Measurements from ENCODE around the gene COQ8A.
"Not testable (repeated sequence)": the region's sequence is repeated elsewhere in the genome, so short reads cannot be mapped to it uniquely, and the experiment has no call there.

The COQ8A gene

DNA sequence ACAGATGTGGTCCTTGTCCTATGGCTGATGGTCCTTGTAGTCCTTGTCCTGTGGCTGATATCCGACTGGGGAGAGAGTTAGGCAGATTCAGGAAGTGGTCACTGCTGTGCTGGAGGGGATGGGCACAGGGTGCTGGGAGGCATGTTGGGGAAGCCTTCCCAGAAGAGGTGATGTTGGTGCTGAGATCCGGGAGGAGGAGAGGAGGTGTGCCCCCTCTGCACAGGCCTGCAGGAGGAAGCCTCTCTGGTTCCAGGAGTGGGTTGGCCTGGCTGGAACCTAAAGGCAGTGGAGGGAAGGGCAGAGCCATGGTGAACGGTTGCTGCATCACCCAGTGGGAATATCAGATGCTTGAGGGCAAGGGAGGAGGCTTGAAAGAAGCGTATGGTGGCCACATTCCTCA, 14.7 kb downstream of the COQ8A start:
- Histone ChIP-seq H3K4me3 (replicated peaks; ENCODE audit: insufficient read depth, low read length) (no peak overlapping the region), H3K27ac (replicated peaks) (no peak overlapping the region), H3K27me3 (ENCODE audit: insufficient read depth, poor library complexity, severe bottlenecking) (no peaks in the 10 kb centered on the region)
- no peak for DNase-seq (ENCODE audit: low read depth in 1 of 2, low spot score in 1 of 2)
- no peak for TF ChIP-seq CTCF (IDR thresholded peaks at IDR 0.05; ENCODE audit: insufficient read depth, low read length)
- no peak for TF ChIP-seq REST (IDR thresholded peaks at IDR 0.05; ENCODE audit: insufficient replicate concordance, low read depth)
- TF ChIP-seq SPI1 (IDR thresholded peaks at IDR 0.05; ENCODE audit: borderline replicate concordance, low read depth) = no peak
- TF ChIP-seq GABPA (IDR thresholded peaks at IDR 0.05; ENCODE audit: low read depth) = no peak
- no peak for TF ChIP-seq POLR2AphosphoS5 (IDR thresholded peaks at IDR 0.05; ENCODE audit: low read depth)

DNA sequence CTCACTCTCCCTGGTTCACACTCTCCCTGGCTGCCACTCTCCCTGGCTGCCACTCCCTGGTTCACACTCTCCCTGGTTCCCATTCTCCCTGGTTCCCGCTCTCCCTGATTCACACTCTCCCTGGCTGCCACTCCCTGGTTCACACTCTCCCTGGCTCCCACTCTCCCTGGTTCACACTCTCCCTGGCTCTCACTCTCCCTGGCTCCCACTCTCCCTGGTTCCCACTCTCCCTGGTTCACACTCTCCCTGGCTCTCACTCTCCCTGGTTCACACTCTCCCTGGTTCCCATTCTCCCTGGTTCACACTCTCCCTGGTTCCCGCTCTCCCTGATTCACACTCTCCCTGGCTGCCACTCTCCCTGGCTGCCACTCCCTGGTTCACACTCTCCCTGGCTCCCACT, 15.8 kb downstream of the COQ8A start:
- DNase-seq (ENCODE audit: low read depth in 1 of 2, low spot score in 1 of 2); H3K27ac ChIP-seq (replicated peaks); H3K27me3 ChIP-seq (ENCODE audit: insufficient read depth, poor library complexity, severe bottlenecking); H3K4me3 ChIP-seq (replicated peaks; ENCODE audit: insufficient read depth, low read length): not testable (repeated sequence)

- H3K4me3 ChIP-seq (replicated peaks; ENCODE audit: insufficient read depth, low read length) = no peak overlapping the region
- no peaks in the 10 kb centered on the region for H3K27me3 ChIP-seq (ENCODE audit: insufficient read depth, poor library complexity, severe bottlenecking)
- no peak overlapping the region for H3K27ac ChIP-seq (replicated peaks)
- DNase-seq (ENCODE audit: low read depth in 1 of 2, low spot score in 1 of 2) = no peak
- TF ChIP-seq CTCF (IDR thresholded peaks at IDR 0.05; ENCODE audit: insufficient read depth, low read length) = no peak
Measured at GRCh38 chr1:226956942-226957713, 17.0 kb downstream of the COQ8A start.

DNA sequence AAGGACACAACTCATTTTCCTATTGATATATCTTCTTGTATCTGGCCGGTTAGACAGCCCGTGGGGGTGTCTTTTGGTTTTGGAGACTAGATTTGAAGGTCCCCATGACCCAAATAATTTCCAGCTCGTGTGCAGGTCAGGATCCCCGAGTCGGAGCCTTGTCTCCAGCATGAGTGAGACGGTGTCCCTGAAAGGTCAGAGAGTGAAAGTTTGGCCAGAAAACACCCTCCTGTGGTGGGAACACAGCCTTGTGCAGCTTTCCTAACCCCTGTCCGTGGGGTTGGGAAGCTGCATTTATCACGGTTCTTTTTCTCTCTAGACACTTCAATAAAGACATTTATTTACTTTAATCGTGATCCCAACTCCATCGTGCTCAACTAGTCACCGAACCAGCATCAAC, 17.6 kb downstream of the COQ8A start:
- no peak for TF ChIP-seq GABPA (IDR thresholded peaks at IDR 0.05; ENCODE audit: low read depth)
- no peak for TF ChIP-seq CTCF (IDR thresholded peaks at IDR 0.05; ENCODE audit: insufficient read depth, low read length)
- no peak for TF ChIP-seq SPI1 (IDR thresholded peaks at IDR 0.05; ENCODE audit: borderline replicate concordance, low read depth)
- no peak for TF ChIP-seq REST (IDR thresholded peaks at IDR 0.05; ENCODE audit: insufficient replicate concordance, low read depth)
- TF ChIP-seq POLR2AphosphoS5 (IDR thresholded peaks at IDR 0.05; ENCODE audit: low read depth) = no peak
- DNase-seq (ENCODE audit: low read depth in 1 of 2, low spot score in 1 of 2) = no peak
- H3K27ac ChIP-seq (replicated peaks) = no peak overlapping the region

More for the DNA sequence above, 17.6 kb downstream of the COQ8A start:
- Histone ChIP-seq H3K27me3 (ENCODE audit: insufficient read depth, poor library complexity, severe bottlenecking) (no peaks in the 10 kb centered on the region), H3K4me3 (replicated peaks; ENCODE audit: insufficient read depth, low read length) (no peak overlapping the region)
